GM18951 (cell line): Measurements from ENCODE around the gene NFATC3.
A peak's percentile ranks its signal among the peaks of the same experiment; 100 is the strongest.

Experiments
- POLR2A ChIP-seq: IDR thresholded peaks from 4 replicates; pipeline ENCODE4 v1.6.1; 2011; ENCODE audit warnings: mild to moderate bottlenecking; ENCODE audit not compliant: insufficient read length, insufficient read depth; ENCODE audit errors: extremely low read depth
- in situ Hi-C: fragments of 300-500 bp; cut with MboI; formaldehyde crosslinking; loops from one replicate; pipeline ENCODE4 v1.12.0; 2022; ENCODE audit warnings: low sequenced_read_pairs, mixed read lengths, inconsistent platforms; ENCODE audit not compliant: unreplicated experiment

NFATC3 gene

DNA sequence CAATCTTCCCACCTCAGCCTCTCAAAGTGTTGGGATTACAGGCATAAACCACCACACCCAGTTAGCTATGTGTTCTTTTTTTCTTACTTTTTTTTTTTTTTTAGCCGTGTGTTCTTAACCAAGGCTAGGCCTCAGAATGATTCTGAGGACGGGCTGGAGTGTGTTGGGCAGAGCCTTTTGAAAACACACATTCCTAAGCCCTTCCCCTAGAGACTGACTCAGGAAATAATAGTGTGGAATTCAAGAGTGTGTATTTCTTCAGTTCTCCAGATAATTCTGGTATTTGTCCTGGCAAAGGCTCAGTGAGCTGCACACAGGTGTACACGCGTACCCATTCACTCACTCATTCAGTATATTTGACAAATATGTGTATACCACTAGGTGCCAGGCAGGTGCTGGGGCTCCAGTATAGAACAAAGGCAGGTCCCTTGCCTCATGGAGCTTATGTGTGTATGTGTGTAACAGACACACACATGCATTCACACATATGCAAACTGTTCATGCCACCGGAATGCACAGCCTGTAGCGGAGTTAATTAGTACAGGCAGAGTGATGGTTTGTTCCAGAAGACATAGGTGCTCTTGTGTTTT is 19.4 kb upstream of the NFATC3 start:
- in situ Hi-C loops, result no loop called here
- TF ChIP-seq POLR2A, result no peak

DNA sequence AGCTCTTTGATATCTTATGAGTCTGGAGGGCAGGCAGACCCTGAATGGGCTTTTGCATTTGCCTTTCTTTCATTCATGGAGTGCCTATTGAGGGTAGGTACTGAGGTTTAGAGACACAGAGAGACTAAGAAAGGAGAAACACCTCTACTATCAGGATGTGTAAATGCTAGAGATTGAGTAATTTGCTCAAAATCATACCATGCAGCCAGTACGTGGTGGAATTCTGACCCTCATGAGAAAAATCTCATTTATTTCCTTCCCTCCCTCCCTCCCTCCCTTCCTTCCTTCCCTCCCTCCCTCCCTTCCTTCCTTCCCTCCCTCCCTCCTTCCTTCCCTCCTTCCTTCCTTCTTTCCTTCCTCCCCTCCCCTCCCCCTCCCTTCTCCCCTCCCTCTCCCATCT is 18.4 kb upstream of the NFATC3 start:
- no peak for TF ChIP-seq POLR2A
- in situ Hi-C loops, result no loop called here

DNA sequence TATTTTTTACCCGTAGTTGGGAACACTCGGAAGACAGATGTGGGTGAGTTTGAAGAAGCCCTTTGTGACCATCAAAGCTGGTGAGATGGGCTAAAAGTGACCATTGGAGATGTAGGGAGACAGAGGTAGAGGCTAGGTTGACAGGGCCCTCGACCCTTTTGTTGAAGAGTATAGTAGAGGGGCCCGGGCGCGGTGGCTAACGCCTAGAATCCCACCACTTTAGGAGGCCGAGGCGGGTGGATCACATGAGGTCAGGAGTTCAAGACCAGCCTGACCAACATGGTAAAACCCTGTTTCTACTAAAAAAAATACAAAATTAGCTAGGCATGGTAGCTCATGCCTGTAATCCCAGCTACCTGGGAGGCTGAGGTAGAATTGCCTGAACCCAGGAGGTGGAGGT is 16.2 kb upstream of the NFATC3 start:
- TF ChIP-seq POLR2A, result no peak
- in situ Hi-C loops, result no loop called here

DNA sequence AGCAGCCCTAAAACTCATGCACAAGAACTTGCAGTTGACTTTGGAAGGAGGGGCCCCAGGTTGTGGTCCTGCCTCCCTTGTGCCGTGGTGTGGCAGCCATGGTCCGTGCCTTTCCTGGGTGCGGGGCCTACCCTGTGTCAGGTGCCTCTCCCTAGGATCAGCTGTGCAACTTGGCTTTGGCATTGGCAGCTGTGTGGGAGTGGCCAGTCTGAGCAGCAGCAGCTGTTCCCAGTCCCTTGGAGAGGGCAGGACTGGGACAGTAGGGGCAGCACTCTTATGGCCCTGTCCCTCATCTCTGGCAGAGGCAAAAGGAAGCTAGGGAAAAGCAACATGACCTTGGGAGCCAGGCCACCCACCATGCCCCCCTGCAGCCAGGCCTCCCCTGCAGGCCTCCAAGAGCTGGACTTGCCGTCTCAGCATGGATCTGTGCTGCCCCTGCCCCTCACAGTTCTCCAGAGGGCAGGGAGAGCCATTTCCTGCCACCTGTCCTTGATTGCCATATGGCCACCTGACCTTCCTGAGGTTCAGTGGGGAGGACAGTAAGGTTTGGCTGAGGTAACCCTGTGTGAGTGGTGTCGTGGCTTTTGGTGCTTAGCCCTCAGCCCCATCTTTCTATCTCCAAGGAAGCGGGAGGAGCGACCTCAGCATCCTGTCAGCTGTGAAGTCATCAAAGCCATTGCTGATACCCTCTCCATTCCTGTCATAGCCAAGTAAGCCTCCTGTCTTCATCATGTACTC is 15.5 kb upstream of the NFATC3 start:
- TF ChIP-seq POLR2A, result no peak
- in situ Hi-C loops, result no loop called here

DNA sequence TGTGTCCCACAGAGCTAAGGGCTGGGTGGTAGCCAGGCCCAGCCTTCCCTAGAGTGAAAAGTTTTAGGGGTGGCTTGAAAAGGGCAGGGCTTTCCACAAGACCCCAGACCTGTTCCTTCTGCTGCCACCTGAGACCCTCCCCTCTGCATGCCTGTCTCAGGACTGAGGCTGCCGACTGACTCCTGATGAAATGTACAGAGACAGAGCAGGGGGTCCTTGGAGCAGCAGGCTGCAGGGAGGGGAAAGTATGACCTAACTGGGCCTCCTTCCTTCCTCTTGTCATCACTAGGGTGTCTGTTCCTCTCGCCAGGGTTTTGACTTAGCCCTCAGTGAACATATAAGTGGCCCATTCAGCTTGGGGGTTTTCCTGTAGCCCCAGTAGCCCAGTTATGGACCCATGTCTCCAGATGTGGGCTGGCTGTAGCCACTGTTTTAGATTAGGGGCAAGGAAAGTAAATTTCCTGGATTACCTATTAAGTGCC is 14.9 kb upstream of the NFATC3 start:
- no peak for TF ChIP-seq POLR2A
- in situ Hi-C loops, result no loop called here

DNA sequence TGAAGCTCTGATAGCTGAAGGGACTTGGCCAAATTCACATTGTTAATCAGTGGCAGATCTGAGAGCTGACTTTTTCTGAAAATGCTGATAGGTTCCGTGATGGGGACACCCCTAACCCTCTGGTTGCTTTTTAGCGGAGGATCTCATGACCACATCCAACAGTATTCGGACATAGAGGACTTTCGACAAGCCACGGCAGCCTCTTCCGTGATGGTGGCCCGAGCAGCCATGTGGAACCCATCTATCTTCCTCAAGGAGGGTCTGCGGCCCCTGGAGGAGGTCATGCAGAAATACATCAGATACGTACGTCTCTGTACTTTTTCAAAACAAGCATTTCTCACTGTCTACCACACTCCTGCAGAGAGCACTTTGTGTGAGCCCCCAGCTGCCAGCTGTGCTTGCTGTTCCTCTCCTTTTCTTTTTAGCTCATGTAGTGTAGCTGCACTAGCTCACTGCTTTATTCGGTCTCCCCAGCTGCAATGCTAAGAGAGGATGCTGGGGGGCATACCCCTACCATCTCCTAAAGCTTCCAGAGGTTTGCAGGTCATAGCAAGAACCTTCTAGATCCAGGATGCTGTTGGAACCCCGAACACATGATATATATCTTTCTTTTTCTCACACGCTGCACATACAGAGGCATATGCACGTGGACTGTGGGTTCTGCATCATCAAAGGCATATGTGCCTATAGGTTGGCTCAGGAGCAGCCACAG is 14.2 kb upstream of the NFATC3 start:
- peak; percentile 26 for TF ChIP-seq POLR2A
- in situ Hi-C loops, result no loop called here

DNA sequence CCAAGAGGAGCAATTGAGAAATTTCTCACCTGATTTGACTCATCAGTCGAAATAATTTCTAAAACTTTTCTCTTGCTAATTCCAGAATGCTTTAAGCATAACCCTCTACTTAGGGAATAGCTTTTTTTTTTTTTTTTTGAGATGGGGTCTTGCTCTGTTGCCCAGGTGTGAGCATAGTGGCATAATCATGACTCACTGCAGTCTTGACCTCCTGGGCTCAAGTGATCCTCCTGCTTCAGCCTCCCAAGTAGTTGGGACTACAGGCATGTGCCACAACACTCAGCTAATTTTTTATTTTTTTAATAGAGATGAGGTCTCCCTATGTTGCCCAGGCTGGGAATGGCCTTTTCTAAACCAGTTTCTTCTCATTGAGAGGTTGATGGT is 13.7 kb upstream of the NFATC3 start:
- in situ Hi-C loops, result no loop called here
- TF ChIP-seq POLR2A, result no peak

DNA sequence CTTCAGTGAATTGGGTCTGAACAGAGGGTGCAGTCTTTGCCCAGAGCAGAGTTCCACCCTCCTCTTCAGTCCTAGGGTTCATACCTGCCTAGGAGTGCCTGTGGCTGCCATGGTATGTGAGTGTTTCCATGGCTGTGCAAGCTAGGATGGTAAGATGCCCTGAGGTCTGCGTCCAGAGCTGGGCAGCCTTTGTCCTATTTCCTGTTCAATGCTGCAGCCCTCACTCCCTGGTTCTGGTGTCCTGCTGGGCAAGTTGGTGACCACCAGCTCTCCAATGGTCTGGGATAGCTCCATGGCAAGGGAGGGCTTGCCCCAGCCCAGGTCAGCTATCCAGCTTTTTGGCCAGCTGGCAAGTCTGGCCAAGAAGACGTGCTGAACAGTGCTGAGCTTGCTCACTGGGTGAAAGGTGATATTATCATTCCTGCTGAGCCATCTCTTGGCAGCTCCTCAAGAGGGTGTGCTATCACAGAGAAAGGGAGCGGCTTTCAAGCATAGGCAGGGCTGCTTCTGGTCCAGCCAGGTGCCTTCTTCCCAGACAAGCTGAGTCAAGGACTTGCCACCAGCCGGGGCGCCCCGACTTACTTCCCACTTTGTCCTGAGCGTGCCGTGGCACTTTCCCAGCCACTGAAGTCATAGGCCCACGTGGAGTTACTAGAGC is 13.0 kb upstream of the NFATC3 start:
- TF ChIP-seq POLR2A, result no peak
- in situ Hi-C loops, result no loop called here

DNA sequence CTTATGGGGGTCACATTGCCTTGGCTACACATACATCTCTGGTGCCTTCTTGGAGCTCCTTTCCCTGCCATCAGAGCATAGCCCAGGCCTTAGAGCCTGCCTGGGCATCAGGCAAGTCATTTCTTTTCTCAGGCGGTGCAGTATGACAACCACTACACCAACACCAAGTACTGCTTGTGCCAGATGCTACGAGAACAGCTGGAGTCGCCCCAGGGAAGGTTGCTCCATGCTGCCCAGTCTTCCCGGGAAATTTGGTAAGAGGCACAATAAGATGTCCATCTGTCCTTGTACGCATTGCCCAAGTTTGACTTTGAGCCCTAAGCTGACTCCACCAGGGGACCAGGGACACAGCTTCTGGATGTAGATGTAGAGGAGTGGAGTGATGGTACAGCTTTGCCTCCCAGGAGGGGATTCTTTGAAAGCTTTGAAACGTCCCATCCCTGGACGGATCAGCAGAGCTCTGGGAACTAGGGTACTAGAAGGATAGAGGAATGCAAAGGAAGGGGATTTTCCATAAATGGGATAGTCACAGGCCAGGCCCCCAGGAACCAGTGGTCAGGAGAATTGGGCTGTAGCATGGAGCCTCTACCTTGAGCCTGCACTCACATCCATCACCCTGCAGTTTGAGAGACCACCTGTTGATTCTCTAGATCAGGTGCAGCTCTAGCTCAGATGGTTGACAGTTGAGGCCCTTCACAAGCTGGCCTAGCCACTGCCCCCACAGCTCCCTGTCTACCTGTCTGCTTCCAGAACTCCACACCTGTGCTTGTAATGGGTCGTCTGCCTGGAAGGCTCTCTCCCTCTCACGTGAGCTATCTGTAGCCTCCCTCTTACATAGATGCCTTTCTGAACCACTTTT is 11.0 kb upstream of the NFATC3 start:
- in situ Hi-C loops, result no loop called here
- TF ChIP-seq POLR2A, result no peak

DNA sequence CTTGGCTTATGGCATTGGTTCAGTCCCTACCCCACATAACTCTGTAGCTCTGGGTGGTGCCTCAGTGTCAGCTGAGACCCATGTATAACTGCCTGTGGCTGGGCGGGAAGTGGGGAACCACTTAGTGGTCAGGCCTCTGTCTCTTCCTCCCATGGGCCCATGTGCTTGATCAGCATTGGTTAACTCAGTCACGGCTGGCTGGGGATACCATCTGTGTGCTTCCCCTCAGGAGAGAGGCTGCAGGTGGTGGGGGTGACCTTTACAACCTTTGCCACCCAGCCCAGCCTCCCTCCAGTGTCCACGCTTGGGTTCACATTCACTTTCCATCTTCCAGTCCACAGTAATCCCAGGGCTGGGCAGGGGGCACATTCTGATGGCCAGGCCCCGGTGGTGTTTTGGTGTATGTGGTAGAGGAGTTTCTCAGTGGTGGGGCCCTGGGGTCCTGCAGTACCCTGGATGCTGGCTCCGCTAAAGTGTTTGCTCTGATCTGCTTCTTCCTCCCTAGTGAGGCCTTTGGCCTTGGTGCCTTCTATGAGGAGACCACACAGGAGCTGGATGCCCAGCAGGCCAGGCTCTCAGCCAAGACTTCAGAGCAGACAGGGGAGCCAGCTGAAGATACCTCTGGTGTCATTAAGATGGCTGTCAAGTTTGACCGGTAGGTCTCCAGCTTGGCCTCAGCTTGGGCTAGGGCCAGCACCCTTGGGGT is 10.2 kb upstream of the NFATC3 start:
- peak; percentile 32 for TF ChIP-seq POLR2A
- in situ Hi-C loops, result no loop called here

DNA sequence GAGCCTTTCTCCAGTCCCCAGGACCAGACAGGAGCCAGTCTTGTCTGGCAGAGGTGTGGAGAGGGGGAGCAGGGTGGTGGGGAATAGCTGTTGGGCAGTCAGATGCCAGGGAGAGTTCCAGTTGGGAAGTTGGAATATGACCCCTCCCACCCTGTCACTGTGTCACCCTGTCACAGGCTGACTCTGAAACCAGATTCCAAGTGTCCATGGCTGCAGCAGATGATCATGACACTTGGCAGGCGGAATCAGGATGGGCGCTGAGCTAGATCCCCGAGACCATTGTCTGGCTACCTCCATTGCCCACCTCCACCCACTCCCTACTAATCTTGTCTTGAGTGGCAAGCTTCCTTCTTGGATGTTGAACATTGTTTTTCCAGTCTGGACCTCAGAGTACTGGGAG is 9.2 kb upstream of the NFATC3 start:
- TF ChIP-seq POLR2A, result no peak
- in situ Hi-C loops, result no loop called here

DNA sequence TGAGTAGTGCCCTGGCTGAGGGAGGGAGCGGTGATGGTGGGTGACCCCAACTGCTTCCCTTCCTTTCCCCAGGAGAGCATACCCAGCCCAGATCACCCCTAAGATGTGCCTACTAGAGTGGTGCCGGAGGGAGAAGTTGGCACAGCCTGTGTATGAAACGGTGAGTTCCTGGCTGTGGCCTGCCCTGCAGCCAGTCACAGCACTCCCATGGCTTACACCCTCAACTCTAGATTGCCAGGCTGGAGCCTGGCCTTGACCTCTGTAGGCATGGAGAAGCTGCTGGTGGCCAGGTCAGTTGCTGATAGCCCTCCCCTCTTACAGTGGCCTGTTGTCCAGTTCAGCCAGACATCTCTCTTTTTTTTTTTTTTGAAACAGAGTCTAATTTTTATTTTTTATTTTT is 8.6 kb upstream of the NFATC3 start:
- TF ChIP-seq POLR2A, result no peak
- in situ Hi-C loops, result no loop called here

DNA sequence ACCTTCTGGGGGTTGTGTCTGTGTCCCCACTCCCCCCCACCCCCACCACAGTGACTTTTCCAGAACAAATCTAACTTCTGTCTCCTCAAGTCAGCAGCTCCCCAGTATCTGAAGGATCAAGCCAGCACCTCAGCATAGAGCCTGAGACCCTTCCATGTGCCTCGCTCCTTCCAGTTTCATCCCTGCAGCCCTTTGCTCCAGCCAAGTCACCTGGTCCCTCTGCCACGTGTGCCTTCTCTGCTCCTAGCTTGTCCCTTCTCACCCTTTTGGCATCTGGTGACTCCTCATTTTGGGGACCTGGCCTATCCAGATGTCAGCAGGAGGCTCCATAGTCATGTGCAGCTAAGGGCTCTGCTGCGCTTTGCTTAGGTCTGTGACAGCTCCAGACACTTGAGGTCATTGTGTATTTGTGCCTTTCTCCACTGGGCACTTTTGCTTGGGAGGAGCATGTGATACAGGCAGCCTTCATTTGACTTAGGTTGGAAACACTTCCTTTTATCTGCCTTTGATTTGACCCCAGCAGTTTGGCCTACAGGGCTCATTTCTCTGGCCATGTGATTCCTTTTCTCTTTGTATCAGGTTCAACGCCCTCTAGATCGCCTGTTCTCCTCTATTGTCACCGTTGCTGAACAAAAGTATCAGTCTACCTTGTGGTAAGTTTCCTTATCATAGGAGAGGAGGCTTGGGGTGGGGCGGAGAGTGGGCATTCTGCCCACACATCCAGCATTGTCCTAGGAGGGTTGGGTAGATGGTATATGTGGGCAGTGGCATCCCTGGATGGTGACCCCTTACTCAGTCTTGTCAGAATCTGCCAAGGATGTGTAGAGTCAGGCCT is 7.1 kb upstream of the NFATC3 start:
- in situ Hi-C loops, result no loop called here
- no peak for TF ChIP-seq POLR2A
